KMS-11 (cell line): ENCODE measurements around the gene AOPEP.

ENCODE experiments used
- H2AFZ ChIP-seq: fragments of 200-600 bp; sonication (generic); 2 replicates; pipeline ENCODE4 v1.6.1; 2016; ENCODE audit warnings: antibody characterized with exemption, mixed run types, low read depth
- H3K27ac ChIP-seq: fragments of 200-600 bp; sonication (generic); 2 replicates; pipeline ENCODE4 v1.6.1; 2016; ENCODE audit warnings: mild to moderate bottlenecking, mixed run types
- H3K27me3 ChIP-seq: fragments of 200-600 bp; sonication (generic); 2 replicates; pipeline ENCODE4 v1.6.1; 2017; ENCODE audit warnings: mild to moderate bottlenecking, low read depth, mixed run types, moderate library complexity; ENCODE audit not compliant: insufficient read depth
- H3K36me3 ChIP-seq: fragments of 200-600 bp; sonication (generic); 2 replicates; pipeline ENCODE4 v1.6.1; 2017; ENCODE audit warnings: mild to moderate bottlenecking, mixed run types; ENCODE audit not compliant: insufficient read depth
- H3K4me1 ChIP-seq: fragments of 200-600 bp; sonication (generic); 2 replicates; pipeline ENCODE4 v1.6.1; 2016; ENCODE audit warnings: mild to moderate bottlenecking, low read depth, mixed run types; ENCODE audit not compliant: poor library complexity, severe bottlenecking
- H3K4me2 ChIP-seq: fragments of 200-600 bp; sonication (generic); 2 replicates; pipeline ENCODE4 v1.7.0; 2016; ENCODE audit warnings: mild to moderate bottlenecking, mixed run types
- H3K4me3 ChIP-seq: fragments of 200-600 bp; sonication (generic); IDR thresholded peaks from 2 replicates; pipeline ENCODE4 v1.6.1; 2017; ENCODE audit warnings: low read depth, low read length, mixed read lengths; ENCODE audit not compliant: insufficient read depth
- H3K79me2 ChIP-seq: fragments of 200-600 bp; sonication (generic); 2 replicates; pipeline ENCODE4 v1.6.1; 2016; ENCODE audit warnings: low read depth, mixed run types; ENCODE audit not compliant: insufficient read depth
- H3K9ac ChIP-seq: fragments of 200-600 bp; sonication (generic); 2 replicates; pipeline ENCODE4 v1.6.1; 2016; ENCODE audit warnings: mild to moderate bottlenecking, mixed run types
- H4K20me1 ChIP-seq: fragments of 200-600 bp; sonication (generic); 2 replicates; pipeline ENCODE4 v1.6.1; 2016; ENCODE audit warnings: mild to moderate bottlenecking, mixed run types; ENCODE audit not compliant: insufficient read depth
- CTCF ChIP-seq: fragments of 200-600 bp; sonication (generic); conservative IDR thresholded peaks from 2 replicates; pipeline ENCODE4 v1.6.1; 2017; ENCODE audit warnings: low read depth, mild to moderate bottlenecking, antibody characterized with exemption, low read length, moderate library complexity, mixed read lengths

Gene AOPEP

GRCh38 chr9:94743035-94743954, 16.8 kb downstream of the AOPEP start:
- Histone ChIP-seq H3K9ac (no peak overlapping the region), H3K4me2 (no peak overlapping the region), H3K36me3 (no peaks in the 10 kb centered on the region), H2AFZ (no peak overlapping the region), H3K79me2 (no peaks in the 10 kb centered on the region), H3K4me3 (no peak overlapping the region), H4K20me1 (no peaks in the 10 kb centered on the region), H3K4me1 (no peaks in the 10 kb centered on the region), H3K27me3 (no peaks in the 10 kb centered on the region), H3K27ac (no peak overlapping the region)
- TF ChIP-seq CTCF: no peak

GRCh38 chr9:94745806-94746540, 19.5 kb downstream of the AOPEP start:
- no peak for TF ChIP-seq CTCF
- H3K4me2 ChIP-seq: no peak overlapping the region
- H2AFZ ChIP-seq: no peak overlapping the region
- no peak overlapping the region for H3K4me3 ChIP-seq
- H3K4me1 ChIP-seq: no peaks in the 10 kb centered on the region
- H3K27me3 ChIP-seq: no peaks in the 10 kb centered on the region
- H4K20me1 ChIP-seq: no peaks in the 10 kb centered on the region
- no peaks in the 10 kb centered on the region for H3K79me2 ChIP-seq
- no peaks in the 10 kb centered on the region for H3K36me3 ChIP-seq
- H3K27ac ChIP-seq: no peak overlapping the region
- H3K9ac ChIP-seq: no peak overlapping the region

GRCh38 chr9:94746541-94747370, 20.3 kb downstream of the AOPEP start:
- Histone ChIP-seq H4K20me1 (no peaks in the 10 kb centered on the region), H3K27ac (no peak overlapping the region), H3K27me3 (no peaks in the 10 kb centered on the region), H3K79me2 (no peaks in the 10 kb centered on the region), H3K9ac (no peak overlapping the region), H2AFZ (no peak overlapping the region), H3K36me3 (no peaks in the 10 kb centered on the region), H3K4me3 (no peak overlapping the region), H3K4me2 (no peak overlapping the region), H3K4me1 (no peaks in the 10 kb centered on the region)
- no peak for TF ChIP-seq CTCF

GRCh38 chr9:94754976-94755475, 28.5 kb downstream of the AOPEP start:
- Histone ChIP-seq H4K20me1 (no peaks in the 10 kb centered on the region), H3K4me2 (peak overlapping the region; percentile 35; the same call in 1 of the 2 replicates), H3K4me1 (peaks cover 21% of the 10 kb centered on the region), H3K9ac (no peak overlapping the region), H3K27ac (peak overlapping the region; percentile 21; the same call in 1 of the 2 replicates), H3K79me2 (no peaks in the 10 kb centered on the region), H3K27me3 (no peaks in the 10 kb centered on the region), H2AFZ (no peak overlapping the region), H3K4me3 (no peak overlapping the region), H3K36me3 (no peaks in the 10 kb centered on the region)
- no peak for TF ChIP-seq CTCF
